WTC11 (cell line): ENCODE measurements around the gene PAGE4. TPM values are rescaled to one million over a fixed set of nuclear protein-coding genes. Genes with fewer than 3 reads are reported as not detected.

ENCODE experiments used
- ATAC-seq: fragments of 200-7000 bp; cut with Tn5 transposase; 2 replicates; pipeline ENCODE4 v1.10.0; 2021; ENCODE audit warnings: mild to moderate bottlenecking, moderate library complexity
- CTCF ChIA-PET: fragments of 300-600 bp; sonication (Branson Sonifier 250); formaldehyde crosslinking; loops from one replicate; lab custom pipeline; 2021; ENCODE audit warnings: antibody characterized with exemption; lab: Charles Lee
- POLR2A ChIA-PET: fragments of 350-600 bp; sonication (Branson Sonifier 250); formaldehyde crosslinking; loops from one replicate; lab custom pipeline; 2021; ENCODE audit warnings: antibody characterized with exemption; lab: Charles Lee
- DNase-seq: peaks from one replicate; pipeline ENCODE4 v3.0.0; 2021; ENCODE audit warnings: low spot score
- H3K27ac Mint-ChIP-seq: 2 replicates; pipeline ENCODE4 v1.8.0; 2021; ENCODE audit warnings: mixed read lengths
- H3K27me3 Mint-ChIP-seq: 2 replicates; pipeline ENCODE4 v1.8.0; 2021; ENCODE audit warnings: low read depth, mild to moderate bottlenecking, moderate library complexity, mixed read lengths
- H3K36me3 Mint-ChIP-seq: 2 replicates; pipeline ENCODE4 v1.8.0; 2021; ENCODE audit warnings: mixed read lengths
- H3K4me1 Mint-ChIP-seq: 2 replicates; pipeline ENCODE4 v1.8.0; 2022; ENCODE audit warnings: mixed read lengths
- H3K4me3 Mint-ChIP-seq: 2 replicates; pipeline ENCODE4 v1.8.0; 2021; ENCODE audit warnings: mild to moderate bottlenecking, moderate library complexity, mixed read lengths
- H3K9me3 Mint-ChIP-seq: 2 replicates; pipeline ENCODE4 v1.8.0; 2021; ENCODE audit warnings: mixed read lengths
- ARID4B ChIP-seq: sonication (generic); formaldehyde crosslinking; IDR thresholded peaks from 2 replicates; pipeline ENCODE4 v1.8.0; 2023; ENCODE audit warnings: missing genetic modification reagents, mild to moderate bottlenecking, borderline replicate concordance
- CDX4 ChIP-seq: fragments of 250-450 bp; sonication (Bioruptor Pico); IDR thresholded peaks from 2 replicates; pipeline ENCODE4 v1.9.0; 2021; ENCODE audit warnings: moderate library complexity, mild to moderate bottlenecking, inconsistent platforms, borderline replicate concordance
- ESRRA ChIP-seq: sonication (generic); formaldehyde crosslinking; IDR thresholded peaks from 2 replicates; pipeline ENCODE4 v1.8.1; 2022; ENCODE audit warnings: mild to moderate bottlenecking, missing genetic modification reagents, borderline replicate concordance
- GTF2I ChIP-seq: fragments of 250-450 bp; sonication (Bioruptor Pico); conservative IDR thresholded peaks from 2 replicates; pipeline ENCODE4 v1.4.0; 2021; ENCODE audit warnings: mild to moderate bottlenecking
- MAX ChIP-seq: sonication (generic); formaldehyde crosslinking; IDR thresholded peaks from 2 replicates; pipeline ENCODE4 v1.8.0; 2022; ENCODE audit warnings: mild to moderate bottlenecking, missing genetic modification reagents
- MXD4 ChIP-seq: fragments of 250-450 bp; sonication (Bioruptor Pico); IDR thresholded peaks from 2 replicates; pipeline ENCODE4 v1.8.0; 2021; ENCODE audit warnings: mild to moderate bottlenecking, moderate library complexity, borderline replicate concordance
- MYBL2 ChIP-seq: sonication (generic); formaldehyde crosslinking; IDR thresholded peaks from 2 replicates; pipeline ENCODE4 v1.8.1; 2023; ENCODE audit warnings: mild to moderate bottlenecking, moderate library complexity, missing genetic modification reagents
- NR1H2 ChIP-seq: sonication (generic); formaldehyde crosslinking; IDR thresholded peaks from 2 replicates; pipeline ENCODE4 v1.9.0; 2021; ENCODE audit warnings: mild to moderate bottlenecking, moderate library complexity, missing genetic modification reagents
- NR3C1 ChIP-seq: sonication (generic); formaldehyde crosslinking; conservative IDR thresholded peaks from 2 replicates; pipeline ENCODE4 v1.8.1; 2023; ENCODE audit warnings: low read depth, mild to moderate bottlenecking, missing genetic modification reagents
- PRRX2 ChIP-seq: fragments of 250-450 bp; sonication (Bioruptor Pico); IDR thresholded peaks from 2 replicates; pipeline ENCODE4 v1.8.0; 2021; ENCODE audit warnings: mild to moderate bottlenecking
- TEAD4 ChIP-seq: sonication (generic); formaldehyde crosslinking; IDR thresholded peaks from 2 replicates; pipeline ENCODE4 v1.8.0; 2022; ENCODE audit warnings: mild to moderate bottlenecking, missing genetic modification reagents
- TP53 ChIP-seq: sonication (generic); formaldehyde crosslinking; IDR thresholded peaks from 2 replicates; pipeline ENCODE4 v1.8.1; 2023; ENCODE audit warnings: mild to moderate bottlenecking, missing genetic modification reagents
- ZBTB21 ChIP-seq: sonication (generic); formaldehyde crosslinking; IDR thresholded peaks from 2 replicates; pipeline ENCODE4 v1.8.1; 2023; ENCODE audit warnings: mild to moderate bottlenecking, missing genetic modification reagents, borderline replicate concordance
- ZNF121 ChIP-seq: sonication (generic); formaldehyde crosslinking; IDR thresholded peaks from 2 replicates; pipeline ENCODE4 v1.8.0; 2023; ENCODE audit warnings: missing genetic modification reagents
- ZNF423 ChIP-seq: fragments of 250-450 bp; sonication (Bioruptor Pico); IDR thresholded peaks from 2 replicates; pipeline ENCODE4 v2.1.2; 2022; ENCODE audit warnings: mild to moderate bottlenecking, moderate library complexity
- ZNF512 ChIP-seq: sonication (generic); formaldehyde crosslinking; IDR thresholded peaks from 2 replicates; pipeline ENCODE4 v1.8.1; 2022; ENCODE audit warnings: missing genetic modification reagents, borderline replicate concordance
- total RNA-seq: library from RNA; stranded (reverse); gene quantifications from 3 replicates; pipeline ENCODE4 v1.2.3, GENCODE V29; 2021
- TF ChIP-seq, protein P1 (sequence below): fragments of 250-450 bp; sonication (Bioruptor Pico); IDR thresholded peaks from 2 replicates; pipeline ENCODE4 v1.9.0; 2021; ENCODE audit warnings: mild to moderate bottlenecking
- TF ChIP-seq, protein P2 (sequence below): sonication (generic); formaldehyde crosslinking; IDR thresholded peaks from 2 replicates; pipeline ENCODE4 v1.8.0; 2022; ENCODE audit warnings: mild to moderate bottlenecking, missing genetic modification reagents
- TF ChIP-seq, protein P3 (sequence below): sonication (generic); formaldehyde crosslinking; IDR thresholded peaks from 2 replicates; pipeline ENCODE4 v1.8.1; 2023; ENCODE audit warnings: mild to moderate bottlenecking, missing genetic modification reagents
- TF ChIP-seq, protein P4 (sequence below): fragments of 250-450 bp; sonication (Bioruptor Pico); conservative IDR thresholded peaks from 2 replicates; pipeline ENCODE4 v1.9.0; 2021; ENCODE audit warnings: mild to moderate bottlenecking

The PAGE4 gene
- total RNA-seq, 1 experiment from 2014 or later, result not detected

GRCh38 chrX:49858341-49858740 lies 29.2 kb downstream of the PAGE4 start:
- no peaks in the 10 kb centered on the region for H3K36me3 Mint-ChIP-seq
- DNase-seq (no peak), ATAC-seq (no peak)
- H3K27ac Mint-ChIP-seq, result no peak overlapping the region
- H3K9me3 Mint-ChIP-seq, result no peaks in the 10 kb centered on the region
- POLR2A ChIA-PET, result no interaction called here
- no peaks in the 10 kb centered on the region for H3K4me1 Mint-ChIP-seq
- CTCF ChIA-PET, result no interaction called here
- no peak overlapping the region for H3K4me3 Mint-ChIP-seq
- TF ChIP-seq ZBTB21 (CRISPR knock-in tag) (no peak), PRRX2 (CRISPR knock-in tag) (no peak), NR1H2 (CRISPR knock-in tag) (no peak), TEAD4 (CRISPR knock-in tag) (no peak), ZNF121 (no peak), ARID4B (CRISPR knock-in tag) (no peak), ZNF423 (CRISPR knock-in tag) (no peak), MXD4 (CRISPR knock-in tag) (no peak), ESRRA (CRISPR knock-in tag) (no peak), MAX (CRISPR knock-in tag) (no peak), CDX4 (CRISPR knock-in tag) (no peak), GTF2I (no peak), ZNF512 (CRISPR knock-in tag) (no peak), TP53 (no peak), NR3C1 (no peak), MYBL2 (CRISPR knock-in tag) (no peak)
- TF ChIP-seq, protein P1, sequence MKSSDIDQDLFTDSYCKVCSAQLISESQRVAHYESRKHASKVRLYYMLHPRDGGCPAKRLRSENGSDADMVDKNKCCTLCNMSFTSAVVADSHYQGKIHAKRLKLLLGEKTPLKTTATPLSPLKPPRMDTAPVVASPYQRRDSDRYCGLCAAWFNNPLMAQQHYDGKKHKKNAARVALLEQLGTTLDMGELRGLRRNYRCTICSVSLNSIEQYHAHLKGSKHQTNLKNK (CRISPR knock-in tag), result no peak
- TF ChIP-seq, protein P2, sequence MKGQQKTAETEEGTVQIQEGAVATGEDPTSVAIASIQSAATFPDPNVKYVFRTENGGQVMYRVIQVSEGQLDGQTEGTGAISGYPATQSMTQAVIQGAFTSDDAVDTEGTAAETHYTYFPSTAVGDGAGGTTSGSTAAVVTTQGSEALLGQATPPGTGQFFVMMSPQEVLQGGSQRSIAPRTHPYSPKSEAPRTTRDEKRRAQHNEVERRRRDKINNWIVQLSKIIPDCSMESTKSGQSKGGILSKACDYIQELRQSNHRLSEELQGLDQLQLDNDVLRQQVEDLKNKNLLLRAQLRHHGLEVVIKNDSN (CRISPR knock-in tag), result no peak
- TF ChIP-seq, protein P3, sequence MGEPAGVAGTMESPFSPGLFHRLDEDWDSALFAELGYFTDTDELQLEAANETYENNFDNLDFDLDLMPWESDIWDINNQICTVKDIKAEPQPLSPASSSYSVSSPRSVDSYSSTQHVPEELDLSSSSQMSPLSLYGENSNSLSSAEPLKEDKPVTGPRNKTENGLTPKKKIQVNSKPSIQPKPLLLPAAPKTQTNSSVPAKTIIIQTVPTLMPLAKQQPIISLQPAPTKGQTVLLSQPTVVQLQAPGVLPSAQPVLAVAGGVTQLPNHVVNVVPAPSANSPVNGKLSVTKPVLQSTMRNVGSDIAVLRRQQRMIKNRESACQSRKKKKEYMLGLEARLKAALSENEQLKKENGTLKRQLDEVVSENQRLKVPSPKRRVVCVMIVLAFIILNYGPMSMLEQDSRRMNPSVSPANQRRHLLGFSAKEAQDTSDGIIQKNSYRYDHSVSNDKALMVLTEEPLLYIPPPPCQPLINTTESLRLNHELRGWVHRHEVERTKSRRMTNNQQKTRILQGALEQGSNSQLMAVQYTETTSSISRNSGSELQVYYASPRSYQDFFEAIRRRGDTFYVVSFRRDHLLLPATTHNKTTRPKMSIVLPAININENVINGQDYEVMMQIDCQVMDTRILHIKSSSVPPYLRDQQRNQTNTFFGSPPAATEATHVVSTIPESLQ (CRISPR knock-in tag), result no peak
- TF ChIP-seq, protein P4, sequence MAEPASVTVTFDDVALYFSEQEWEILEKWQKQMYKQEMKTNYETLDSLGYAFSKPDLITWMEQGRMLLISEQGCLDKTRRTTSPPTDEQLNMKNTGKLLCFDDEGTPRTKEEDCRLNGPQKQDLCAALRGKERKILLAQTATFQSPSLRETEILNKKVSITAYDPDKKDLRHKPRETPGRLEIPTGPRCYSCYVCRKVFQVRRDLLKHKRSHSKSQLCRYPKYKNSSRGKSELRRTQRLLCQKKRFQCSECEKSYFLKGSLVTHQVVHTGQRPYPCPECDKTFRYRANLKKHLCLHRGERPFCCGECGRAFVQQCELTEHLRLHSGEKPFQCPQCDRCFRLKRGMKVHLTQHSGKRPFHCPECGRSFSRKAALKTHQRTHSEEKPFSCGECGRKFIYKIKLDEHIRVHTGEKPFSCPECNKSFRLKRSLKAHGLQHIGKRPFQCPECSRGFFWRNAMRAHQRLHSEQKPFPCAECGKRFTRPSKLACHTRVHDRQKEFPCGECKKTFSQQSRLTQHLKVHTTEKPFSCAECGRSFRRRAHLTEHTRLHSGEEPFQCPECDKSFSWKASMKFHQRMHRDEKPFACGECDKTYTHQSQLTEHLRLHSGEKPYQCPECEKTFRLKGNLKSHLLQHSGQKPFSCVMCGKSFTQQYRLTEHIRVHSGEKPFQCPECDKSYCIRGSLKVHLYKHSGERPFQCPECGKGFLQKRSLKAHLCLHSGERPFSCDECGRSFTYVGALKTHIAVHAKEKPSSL (CRISPR knock-in tag), result no peak
- peaks cover 13% of the 10 kb centered on the region for H3K27me3 Mint-ChIP-seq
